GM18909 (cell line): ENCODE results near the gene IFI6.
"Not testable (repeated sequence)": the region's sequence is repeated elsewhere in the genome, so short reads cannot be mapped to it uniquely, and the experiment has no call there.

Experiments used
- ATAC-seq: cut with Tn5 transposase; IDR thresholded peaks from one replicate; pipeline ENCODE4 v1.9.1; 2021; ENCODE audit warnings: mild to moderate bottlenecking; ENCODE audit not compliant: unreplicated experiment, poor library complexity

Gene IFI6

GRCh38 chr1:27652111-27652864, 19.7 kb downstream of the IFI6 start:
- no peak for ATAC-seq

GRCh38 chr1:27650539-27651175, 21.3 kb downstream of the IFI6 start:
- ATAC-seq: no peak

- no peak for ATAC-seq
Observed at GRCh38 chr1:27650171-27650538, 21.8 kb downstream of the IFI6 start.

GRCh38 chr1:27649306-27649635, 22.7 kb downstream of the IFI6 start:
- ATAC-seq: no peak

GRCh38 chr1:27648602-27649305, 23.2 kb downstream of the IFI6 start:
- no peak for ATAC-seq

- no peak for ATAC-seq
Observed at GRCh38 chr1:27647328-27647727, 24.7 kb downstream of the IFI6 start.

GRCh38 chr1:27646676-27647075, 25.3 kb downstream of the IFI6 start:
- ATAC-seq: no peak

- ATAC-seq: no peak
Observed at GRCh38 chr1:27645071-27645415, 26.9 kb downstream of the IFI6 start.

- no peak for ATAC-seq
Observed at GRCh38 chr1:27644369-27645070, 27.5 kb downstream of the IFI6 start.

- ATAC-seq: no peak
Observed at GRCh38 chr1:27643600-27644368, 28.2 kb downstream of the IFI6 start.

- not testable (repeated sequence) for ATAC-seq
Observed at GRCh38 chr1:27640514-27640913, 31.5 kb downstream of the IFI6 start.

GRCh38 chr1:27638805-27639204, 33.2 kb downstream of the IFI6 start:
- no peak for ATAC-seq

GRCh38 chr1:27638047-27638734, 33.8 kb downstream of the IFI6 start:
- ATAC-seq: no peak

GRCh38 chr1:27635396-27636142, 36.4 kb downstream of the IFI6 start:
- ATAC-seq: no peak

- ATAC-seq: no peak
Observed at GRCh38 chr1:27634985-27635367, 37.0 kb downstream of the IFI6 start, which contains the start of gene FGR. Gene FGR, minus strand, starts transcription at chr1:27635185. Its CDS starts 11,269 bp downstream, at chr1:27623916.

- ATAC-seq: no peak
Observed at GRCh38 chr1:27634177-27634984, 37.6 kb downstream of the IFI6 start.

- no peak for ATAC-seq
Observed at GRCh38 chr1:27633640-27634176, 38.3 kb downstream of the IFI6 start.

- ATAC-seq: no peak
Observed at GRCh38 chr1:27633298-27633610, 38.7 kb downstream of the IFI6 start.
